Uterus (tissue), 4 donors: ENCODE results near the gene HNRNPK. TPM values are rescaled to one million over a fixed set of nuclear protein-coding genes. Genes with fewer than 3 reads are reported as not detected.
"Not testable (repeated sequence)": the region's sequence is repeated elsewhere in the genome, so short reads cannot be mapped to it uniquely, and the experiment has no call there.

Source experiments
- DNase-seq, 2 donors: peaks; one replicate each; pipeline ENCODE4 v3.0.0-alpha.2; 2019 to 2020
- H3K27ac ChIP-seq, 2 donors: fragments of 200-600 bp; sonication (generic); 1 replicate in 1 of 2; 2 replicates in 1 of 2; pipeline ENCODE4 v1.5.1; 2016 to 2018
- H3K27me3 ChIP-seq, 2 donors: fragments of 200-600 bp; sonication (generic); one replicate each; pipeline ENCODE4 v1.5.1; 2018 to 2019; ENCODE audit warnings: control low read depth in 1 of 2
- H3K36me3 ChIP-seq, 2 donors: fragments of 200-600 bp; sonication (generic); one replicate each; pipeline ENCODE4 v1.5.1; 2019; ENCODE audit warnings: control low read depth in 1 of 2
- H3K4me1 ChIP-seq, 2 donors: fragments of 200-600 bp; sonication (generic); one replicate each; pipeline ENCODE4 v1.5.1; 2018 to 2019; ENCODE audit warnings: control low read depth in 1 of 2
- H3K4me3 ChIP-seq, 2 donors: fragments of 200-600 bp; sonication (generic); 1 replicate in 1 of 2; 2 replicates in 1 of 2; pipeline ENCODE4 v1.5.1; 2018 to 2019; ENCODE audit warnings: mild to moderate bottlenecking in 1 of 2
- H3K9me3 ChIP-seq, 2 donors: fragments of 200-600 bp; sonication (generic); one replicate each; pipeline ENCODE4 v1.5.1; 2019; ENCODE audit warnings: control low read depth in 1 of 2
- POLR2A ChIP-seq, 2 donors: fragments of 450-650 bp; IDR thresholded peaks; one replicate each; pipeline ENCODE4 v1.6.1; 2016; ENCODE audit warnings: antibody characterized with exemption in 2 of 2, mild to moderate bottlenecking in 1 of 2, moderate library complexity in 1 of 2
- intact Hi-C: fragments of 100-400 bp; cut with DNase I; formaldehyde crosslinking; loops from one replicate; pipeline ENCODE4 v1.15.1; 2023; ENCODE audit warnings: low total_unique reads
- total RNA-seq, 4 donors: library from RNA; depleted of rRNA in 3 of 4; stranded (reverse); fragments of >200 nt in 3 of 4; gene quantifications; one replicate each; pipeline versions ENCODE4 v1.1.0 to v1.2.4, GENCODE V29; 2014 to 2023
- TF ChIP-seq, protein P1 (sequence below), 4 experiments: fragments of 200-600 bp in 2 of 4; fragments of 450-650 bp in 2 of 4; sonication (generic) in 2 of 4; IDR thresholded peaks; one replicate each; pipeline ENCODE4 v1.5.1; 2016 to 2019; ENCODE audit warnings: antibody characterized with exemption in 4 of 4, mild to moderate bottlenecking in 2 of 4, moderate library complexity in 1 of 4
- donor health status: DM: yes; HTN: yes; CAD: no.

The HNRNPK gene
- total RNA-seq, 4 donors from 2014 or later = 205 to 785 (median 450) TPM

DNA sequence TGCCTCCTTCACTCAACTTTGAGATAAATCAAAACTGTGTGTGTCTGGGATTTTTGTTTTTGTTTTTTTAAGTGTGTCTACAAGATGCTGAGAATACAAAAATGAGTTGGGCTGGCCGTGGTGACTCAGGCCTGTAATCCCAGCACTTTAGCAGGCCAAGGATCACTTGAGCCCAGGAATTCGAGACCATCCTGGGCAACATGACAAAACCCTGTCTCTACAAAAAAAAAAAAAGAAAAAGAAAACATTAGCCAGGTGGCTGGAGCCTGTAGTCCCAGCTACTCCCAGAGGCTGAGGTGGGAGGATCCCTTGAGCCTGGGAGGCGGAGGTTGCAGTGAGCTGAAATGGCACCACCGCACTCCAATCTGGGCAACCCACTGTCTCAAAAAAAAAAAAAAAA is 21.0 kb downstream of the HNRNPK start:
- no peaks in the 10 kb centered on the region for H3K4me1 ChIP-seq
- TF ChIP-seq, protein P1, sequence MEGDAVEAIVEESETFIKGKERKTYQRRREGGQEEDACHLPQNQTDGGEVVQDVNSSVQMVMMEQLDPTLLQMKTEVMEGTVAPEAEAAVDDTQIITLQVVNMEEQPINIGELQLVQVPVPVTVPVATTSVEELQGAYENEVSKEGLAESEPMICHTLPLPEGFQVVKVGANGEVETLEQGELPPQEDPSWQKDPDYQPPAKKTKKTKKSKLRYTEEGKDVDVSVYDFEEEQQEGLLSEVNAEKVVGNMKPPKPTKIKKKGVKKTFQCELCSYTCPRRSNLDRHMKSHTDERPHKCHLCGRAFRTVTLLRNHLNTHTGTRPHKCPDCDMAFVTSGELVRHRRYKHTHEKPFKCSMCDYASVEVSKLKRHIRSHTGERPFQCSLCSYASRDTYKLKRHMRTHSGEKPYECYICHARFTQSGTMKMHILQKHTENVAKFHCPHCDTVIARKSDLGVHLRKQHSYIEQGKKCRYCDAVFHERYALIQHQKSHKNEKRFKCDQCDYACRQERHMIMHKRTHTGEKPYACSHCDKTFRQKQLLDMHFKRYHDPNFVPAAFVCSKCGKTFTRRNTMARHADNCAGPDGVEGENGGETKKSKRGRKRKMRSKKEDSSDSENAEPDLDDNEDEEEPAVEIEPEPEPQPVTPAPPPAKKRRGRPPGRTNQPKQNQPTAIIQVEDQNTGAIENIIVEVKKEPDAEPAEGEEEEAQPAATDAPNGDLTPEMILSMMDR (IDR thresholded peaks at IDR 0.05) = no peak
- TF ChIP-seq POLR2A (IDR thresholded peaks at IDR 0.05) = no peak
- intact Hi-C loops = no loop called here
- no peaks in the 10 kb centered on the region for H3K9me3 ChIP-seq
- no peak for DNase-seq
- peak overlapping the region in 1 of 2 donors; percentile 29 for H3K27ac ChIP-seq
- no peaks in the 10 kb centered on the region for H3K36me3 ChIP-seq
- no peak overlapping the region for H3K4me3 ChIP-seq
- H3K27me3 ChIP-seq = no peaks in the 10 kb centered on the region

- Histone ChIP-seq H3K4me3 (peak overlapping the region; percentile 68 to 72), H3K36me3 (no peaks in the 10 kb centered on the region), H3K4me1 (no peaks in the 10 kb centered on the region), H3K27me3 (no peaks in the 10 kb centered on the region), H3K9me3 (no peaks in the 10 kb centered on the region), H3K27ac (peak overlapping the region; percentile 87)
- TF ChIP-seq POLR2A (IDR thresholded peaks at IDR 0.05) = no peak
- TF ChIP-seq, protein P1 (IDR thresholded peaks at IDR 0.05) = no peak
- intact Hi-C loops = no loop called here
- no peak for DNase-seq
These were observed 22.8 kb downstream of the HNRNPK start for GRCh38 chr9:83957248-83957513.

DNA sequence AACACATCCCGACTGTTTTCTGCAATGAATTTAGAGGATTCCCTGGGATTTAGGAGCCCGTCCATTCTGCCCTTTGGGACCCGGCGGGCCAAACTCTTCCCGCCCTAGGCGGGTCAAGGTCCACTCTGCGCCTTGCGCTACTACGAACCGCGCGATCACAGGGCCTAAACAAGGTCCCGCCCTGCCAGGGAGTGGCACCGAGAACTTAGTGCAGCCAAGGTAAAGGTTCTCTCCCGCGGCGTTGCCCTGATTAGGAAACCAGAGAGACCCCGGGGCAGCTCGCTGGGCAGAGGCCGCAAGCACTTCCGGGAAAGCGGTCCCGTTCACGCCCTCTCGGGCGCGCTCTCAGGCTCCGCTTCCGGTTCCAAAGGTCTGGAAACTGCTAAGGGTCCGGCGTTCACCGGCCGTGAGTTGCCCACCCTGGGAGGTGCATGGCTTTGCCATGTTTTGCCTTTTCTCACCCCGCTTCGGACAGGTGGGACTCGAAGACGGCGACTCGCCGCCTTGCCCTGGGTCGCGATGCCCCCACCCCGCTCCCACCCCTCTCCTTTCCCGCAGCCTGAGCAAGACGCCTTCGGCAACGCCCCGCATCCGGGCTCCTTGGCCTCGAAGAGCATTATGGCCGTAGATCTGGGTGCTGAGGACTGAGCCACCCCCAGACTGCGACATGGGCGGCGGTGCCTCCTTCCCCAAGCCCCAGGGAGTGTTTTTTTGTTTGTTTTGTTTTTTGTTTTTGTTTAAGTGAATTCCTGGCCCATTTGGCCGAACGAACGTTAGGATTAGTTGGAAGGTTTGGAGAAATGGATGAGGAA is 23.4 kb downstream of the HNRNPK start:
- H3K27me3 ChIP-seq = no peaks in the 10 kb centered on the region
- peak overlapping the region; percentile 87 for H3K27ac ChIP-seq
- no peaks in the 10 kb centered on the region for H3K9me3 ChIP-seq
- peak overlapping the region; percentile 68 to 72 for H3K4me3 ChIP-seq
- H3K4me1 ChIP-seq = no peaks in the 10 kb centered on the region
- intact Hi-C loops = no loop called here
- H3K36me3 ChIP-seq = no peaks in the 10 kb centered on the region
- TF ChIP-seq POLR2A (IDR thresholded peaks at IDR 0.05) = no peak
- TF ChIP-seq, protein P1 (IDR thresholded peaks at IDR 0.05) = no peak
- peak; percentile 56 to 76 for DNase-seq

- H3K4me3 ChIP-seq = peak overlapping the region; percentile 68 to 72
- intact Hi-C loops = no loop called here
- TF ChIP-seq, protein P1 (IDR thresholded peaks at IDR 0.05) = no peak
- TF ChIP-seq POLR2A (IDR thresholded peaks at IDR 0.05) = no peak
- no peaks in the 10 kb centered on the region for H3K27me3 ChIP-seq
- no peaks in the 10 kb centered on the region for H3K4me1 ChIP-seq
- DNase-seq = peak in 1 of 2 donors; percentile 24
- no peaks in the 10 kb centered on the region for H3K9me3 ChIP-seq
- H3K27ac ChIP-seq = peak overlapping the region; percentile 87
- H3K36me3 ChIP-seq = no peaks in the 10 kb centered on the region
These were observed 24.0 kb downstream of the HNRNPK start for GRCh38 chr9:83956086-83956435.

DNA sequence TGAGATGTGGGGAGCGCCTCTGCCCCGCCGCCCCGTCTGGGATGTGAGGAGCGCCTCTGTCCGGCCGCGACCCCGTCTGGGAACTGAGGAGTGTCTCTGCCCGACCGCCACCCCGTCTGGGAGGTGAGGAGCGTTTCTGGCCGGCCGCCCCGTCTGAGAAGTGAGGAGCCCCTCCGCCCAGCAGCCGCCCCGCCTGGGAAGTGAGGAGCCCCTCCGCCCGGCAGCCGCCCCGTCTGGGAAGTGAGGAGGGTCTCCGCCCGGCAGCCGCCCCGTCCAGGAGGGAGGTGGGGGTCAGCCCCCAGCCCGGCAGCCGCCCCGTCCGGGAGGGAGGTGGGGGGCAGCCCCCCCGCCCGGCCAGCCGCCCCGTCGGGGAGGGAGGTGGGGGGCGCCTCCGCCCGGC is 31.9 kb downstream of the HNRNPK start:
- H3K27me3 ChIP-seq, H3K27ac ChIP-seq, H3K4me1 ChIP-seq, H3K36me3 ChIP-seq, H3K9me3 ChIP-seq, DNase-seq, H3K4me3 ChIP-seq, intact Hi-C loops: not testable (repeated sequence)
